H1 (cell line): ENCODE results near the gene CCDC82. TPM values are rescaled to one million over a fixed set of nuclear protein-coding genes. Genes with fewer than 3 reads are reported as not detected.

Experiments used
- CTCF ChIA-PET: fragments of 300-600 bp; sonication (Branson Sonifier 250); formaldehyde crosslinking; loops from one replicate; lab custom pipeline; 2021; ENCODE audit not compliant: partially characterized antibody; lab: Charles Lee
- POLR2A ChIA-PET: fragments of 300-600 bp; sonication (Branson Sonifier 250); formaldehyde crosslinking; loops from one replicate; lab custom pipeline; 2021; ENCODE audit warnings: inconsistent platforms; ENCODE audit not compliant: partially characterized antibody; lab: Charles Lee
- DNase-seq, 2 experiments: peaks; one replicate each; pipeline versions ENCODE4 v3.0.0 to v3.0.0-alpha.2; 2010 to 2022; ENCODE audit warnings: low spot score in 2 of 2, low read depth in 1 of 2, mixed read lengths in 1 of 2
- FAIRE-seq: peaks from 2 replicates; lab custom pipeline; 2011; peaks lifted over from hg19 to GRCh38; lab: Jason Lieb, UNC
- H2AFZ ChIP-seq: 2 replicates; pipeline ENCODE4 v1.8.1; 2012; ENCODE audit warnings: low read length, inconsistent platforms
- H2AK5ac ChIP-seq: 2 replicates; pipeline ENCODE4 v1.6.1; 2013; ENCODE audit warnings: low read depth, low read length
- H2BK120ac ChIP-seq: replicated peaks from 2 replicates; pipeline ENCODE3; 2013; ENCODE audit warnings: low read depth, low read length, inconsistent platforms
- H2BK12ac ChIP-seq: 2 replicates; pipeline ENCODE4 v1.6.1; 2013; ENCODE audit warnings: low read depth, low read length
- H2BK15ac ChIP-seq: 2 replicates; pipeline ENCODE4 v1.6.1; 2013; ENCODE audit warnings: low read length
- H2BK20ac ChIP-seq: 2 replicates; pipeline ENCODE4 v1.6.1; 2013; ENCODE audit warnings: low read length
- H2BK5ac ChIP-seq: 2 replicates; pipeline ENCODE4 v1.6.1; 2013; ENCODE audit warnings: low read depth, low read length
- H3K14ac ChIP-seq: 2 replicates; pipeline ENCODE4 v1.6.1; 2013; ENCODE audit warnings: inconsistent platforms; ENCODE audit not compliant: insufficient read length
- H3K18ac ChIP-seq: 2 replicates; pipeline ENCODE4 v1.6.1; 2013; ENCODE audit warnings: low read length; ENCODE audit errors: extremely low read depth
- H3K23ac ChIP-seq: 2 replicates; pipeline ENCODE4 v1.6.1; 2013; ENCODE audit warnings: inconsistent platforms; ENCODE audit not compliant: insufficient read length
- H3K23me2 ChIP-seq: 2 replicates; pipeline ENCODE4 v1.6.1; 2013; ENCODE audit warnings: low read depth, low read length
- H3K27ac ChIP-seq: 2 replicates; pipeline ENCODE4 v1.6.1; 2011; ENCODE audit warnings: low read depth, low read length, inconsistent platforms
- H3K27me3 ChIP-seq, 4 experiments: replicated peaks in 1 of 4; 1 replicate in 1 of 4; 2 replicates in 3 of 4; pipeline versions ENCODE4 v1.6.1 to v1.8.1; 2011 to 2013; ENCODE audit warnings: low read length in 3 of 4, mild to moderate bottlenecking in 3 of 4, inconsistent platforms in 2 of 4, mixed read lengths in 2 of 4, moderate library complexity in 1 of 4; ENCODE audit not compliant: control insufficient read depth in 3 of 4, insufficient read depth in 3 of 4; ENCODE audit errors: extremely low read depth in 1 of 4
- H3K36me3 ChIP-seq, 4 experiments: 2 replicates each; pipeline versions ENCODE4 v1.6.1 to v1.8.1; 2011 to 2013; ENCODE audit warnings: mild to moderate bottlenecking in 4 of 4, low read length in 3 of 4, moderate library complexity in 2 of 4, control low read depth in 1 of 4, inconsistent platforms in 1 of 4; ENCODE audit not compliant: insufficient read depth in 4 of 4, control insufficient read depth in 2 of 4
- H3K4ac ChIP-seq: replicated peaks from 2 replicates; pipeline ENCODE3; 2013; ENCODE audit warnings: low read length, low read depth, mixed read lengths, inconsistent platforms; ENCODE audit not compliant: insufficient read length
- H3K4me1 ChIP-seq, 4 experiments: replicated peaks in 1 of 4; 1 replicate in 1 of 4; 2 replicates in 3 of 4; pipeline versions ENCODE4 v1.6.1 to v1.8.1; 2011 to 2013; ENCODE audit warnings: low read length in 3 of 4, inconsistent platforms in 2 of 4, mixed read lengths in 1 of 4; ENCODE audit not compliant: insufficient read depth in 4 of 4, control insufficient read depth in 3 of 4
- H3K4me2 ChIP-seq, 2 experiments: 2 replicates each; pipeline versions ENCODE4 v1.6.1 to v1.8.1; 2011 to 2013; ENCODE audit warnings: low read depth in 2 of 2, low read length in 2 of 2, control low read depth in 1 of 2, inconsistent platforms in 1 of 2, mild to moderate bottlenecking in 1 of 2; ENCODE audit not compliant: insufficient read depth in 1 of 2
- H3K4me3 ChIP-seq, 4 experiments: fragments of 200-600, 300-600 bp in 1 of 4; sonication (generic), shearing (Covaris generic), sonication (Bioruptor Twin) in 1 of 4; 2 replicates each; pipeline versions ENCODE4 v1.5.1 to v1.8.1; 2011 to 2016; ENCODE audit warnings: low read length in 4 of 4, low read depth in 3 of 4, control low read depth in 2 of 4, inconsistent platforms in 2 of 4, mild to moderate bottlenecking in 2 of 4, mixed read lengths in 1 of 4, moderate library complexity in 1 of 4; ENCODE audit not compliant: insufficient read depth in 2 of 4; ENCODE audit errors: extremely low read depth in 1 of 4
- H3K56ac ChIP-seq: replicated peaks from 2 replicates; pipeline ENCODE3; 2013; ENCODE audit warnings: low read depth, mild to moderate bottlenecking, mixed read lengths, low read length, inconsistent platforms; ENCODE audit not compliant: insufficient read length
- H3K79me1 ChIP-seq: 2 replicates; pipeline ENCODE4 v1.6.1; 2013; ENCODE audit warnings: low read depth, low read length, control low read depth
- H3K79me2 ChIP-seq, 2 experiments: 2 replicates each; pipeline versions ENCODE4 v1.6.1 to v1.8.1; 2012 to 2013; ENCODE audit warnings: low read length in 2 of 2, mild to moderate bottlenecking in 2 of 2, inconsistent platforms in 1 of 2; ENCODE audit not compliant: insufficient read depth in 2 of 2, control insufficient read depth in 1 of 2
- H3K9ac ChIP-seq, 4 experiments: replicated peaks in 1 of 4; 1 replicate in 1 of 4; 2 replicates in 3 of 4; pipeline versions ENCODE4 v1.6.1 to v1.8.1; 2011 to 2013; ENCODE audit warnings: low read depth in 3 of 4, low read length in 3 of 4, control low read depth in 2 of 4, mild to moderate bottlenecking in 2 of 4, moderate library complexity in 2 of 4, inconsistent platforms in 1 of 4; ENCODE audit errors: extremely low read depth in 1 of 4
- H3K9me3 ChIP-seq, 2 experiments: 2 replicates each; pipeline versions ENCODE4 v1.6.1 to v1.8.1; 2012 to 2013; ENCODE audit warnings: mild to moderate bottlenecking in 2 of 2, moderate library complexity in 2 of 2, control low read depth in 1 of 2, inconsistent platforms in 1 of 2, low read depth in 1 of 2, low read length in 1 of 2, mixed read lengths in 1 of 2; ENCODE audit not compliant: insufficient read depth in 2 of 2
- H4K20me1 ChIP-seq, 2 experiments: replicated peaks in 1 of 2; 2 replicates each; pipeline versions ENCODE3 to v1.8.1; 2011 to 2013; ENCODE audit warnings: inconsistent platforms in 2 of 2, low read length in 2 of 2, mild to moderate bottlenecking in 1 of 2; ENCODE audit not compliant: insufficient read depth in 2 of 2, control insufficient read depth in 1 of 2
- H4K5ac ChIP-seq: 2 replicates; pipeline ENCODE4 v1.6.1; 2013; ENCODE audit warnings: low read length, low read depth, mixed read lengths, inconsistent platforms; ENCODE audit not compliant: insufficient read length
- H4K8ac ChIP-seq: 2 replicates; pipeline ENCODE4 v1.8.0; 2013; ENCODE audit warnings: mild to moderate bottlenecking, moderate library complexity, low read length, inconsistent platforms; ENCODE audit not compliant: insufficient read depth; ENCODE audit errors: extremely low read depth
- H4K91ac ChIP-seq: replicated peaks from 2 replicates; pipeline ENCODE3; 2013; ENCODE audit warnings: low read length, mixed read lengths, inconsistent platforms; ENCODE audit not compliant: insufficient read length
- RAD21 ChIP-seq, 2 experiments: IDR thresholded peaks in 1 of 2; conservative IDR thresholded peaks in 1 of 2; 2 replicates each; pipeline ENCODE4 v1.6.1; 2011; ENCODE audit warnings: low read depth in 2 of 2, low read length in 2 of 2, improper control_type of control experiment in 1 of 2, inconsistent platforms in 1 of 2, mild to moderate bottlenecking in 1 of 2, moderate library complexity in 1 of 2
- WGBS, 2 experiments: shearing (Covaris generic) in 1 of 2; methylation state at CpG; one replicate each; pipeline versions ENCODE4 v1.1.6 to v1.1.7; 2013 to 2015; ENCODE audit warnings: low lambda C conversion rate in 2 of 2, mixed read lengths in 2 of 2, inconsistent platforms in 1 of 2, low coverage in 1 of 2, missing lambda C conversion rate in 1 of 2; ENCODE audit not compliant: insufficient replicate concordance in 2 of 2, insufficient coverage in 1 of 2, insufficient read length in 1 of 2; ENCODE audit errors: extremely low coverage in 1 of 2, missing lambda C conversion rate in 1 of 2; 5-methylcytosine and 5-hydroxymethylcytosine counted together
- polyA plus RNA-seq, 7 experiments: library from polyadenylated mRNA; depleted of rRNA in 3 of 7; stranded (reverse) in 5 of 7; unstranded in 2 of 7; fragments of >200 nt in 5 of 7; fragments of 200-250 nt in 2 of 7; gene quantifications; 1 replicate in 5 of 7; 2 replicates in 1 of 7; 4 replicates in 1 of 7; pipeline versions ENCODE4 v1.2.1 to v1.2.3, GENCODE V29; 2011 to 2013; ENCODE audit warnings: missing spikeins in 2 of 7, mixed read lengths in 2 of 7
- total RNA-seq: library from RNA; stranded (reverse); fragmentation: NEBNext Ultra II Directional; extraction: Animal tissue kit (Norgen Biotek cat#: 25700); gene quantifications from 2 replicates; pipeline ENCODE4 v1.2.1, GENCODE V29; 2021

Gene CCDC82
- total and polyA plus RNA-seq, 2 of the 8 experiments (the other 6 are each of a cell fraction or from before 2014, with no cell fraction given): 6.0 to 15.2 TPM

GRCh38 chr11:96307776-96308140, 82.0 kb downstream of the CCDC82 start:
- Histone ChIP-seq H4K91ac (no peak overlapping the region), H3K23ac (no peak overlapping the region), H3K56ac (no peak overlapping the region), H3K27ac (no peak overlapping the region), H4K20me1 (no peaks in the 10 kb centered on the region), H2BK20ac (0 out of 2 replicates have a peak overlapping the region, but pooled peaks have one; percentile 34), H2BK120ac (no peak overlapping the region), H3K18ac (no peak overlapping the region), H3K79me1 (no peaks in the 10 kb centered on the region; the same call in 1 of the 2 replicates), H2BK15ac (no peak overlapping the region), H2BK5ac (no peak overlapping the region), H3K9ac (no peak overlapping the region), H2BK12ac (no peak overlapping the region), H3K36me3 (no peaks in the 10 kb centered on the region), H4K8ac (no peak overlapping the region), H3K4me2 (peak overlapping the region; percentile 52 to 69; a peak in 3 of 4 replicates), H3K27me3 (no peaks in the 10 kb centered on the region), H2AFZ (no peak overlapping the region), H3K4ac (no peak overlapping the region), H3K4me1 (peaks cover 0 to 17% (median 10%) of the 10 kb centered on the region in 4 experiments; a peak in 4 of 7 replicates), H3K23me2 (no peaks in the 10 kb centered on the region), H3K79me2 (no peaks in the 10 kb centered on the region), H3K9me3 (no peaks in the 10 kb centered on the region), H3K4me3 (peak overlapping the region in 1 of 4 experiments; percentile 37; a peak in 2 of 8 replicates), H2AK5ac (no peak overlapping the region), H3K14ac (no peak overlapping the region), H4K5ac (no peak overlapping the region)
- FAIRE-seq (no peak), DNase-seq (no peak)
- WGBS, 2 experiments: 57% methylated on average over 3 of the region's 3 CpGs; no CpG with 5 or more reads in 1 of the 2 experiments
- ChIA-PET CTCF (interaction anchor here (0.6 to 3.6 kb wide), 6 partner anchors 9 to 262 kb away, joined by 3 to 27 read pairs (median 4); partner anchors contain the start of gene MAML2), POLR2A (interaction anchor here (0.6 to 1.2 kb wide), 3 partner anchors 9 to 65 kb away, joined by 3 to 4 read pairs (median 4); no protein-coding TSS in a partner anchor)
- TF ChIP-seq RAD21 (IDR thresholded peaks at IDR 0.05 in 1 of 2, conservative IDR thresholded peaks at IDR 0.05 in 1 of 2; ENCODE audit: low read depth in 2 of 2, low read length in 2 of 2): no peak
